Measurements from ENCODE around the gene CACTIN. TPM values are rescaled to one million over a fixed set of nuclear protein-coding genes. Genes with fewer than 3 reads are reported as not detected.

Gene CACTIN
- total RNA-seq, 1 experiment from 2014 or later: 36.3 TPM

DNA sequence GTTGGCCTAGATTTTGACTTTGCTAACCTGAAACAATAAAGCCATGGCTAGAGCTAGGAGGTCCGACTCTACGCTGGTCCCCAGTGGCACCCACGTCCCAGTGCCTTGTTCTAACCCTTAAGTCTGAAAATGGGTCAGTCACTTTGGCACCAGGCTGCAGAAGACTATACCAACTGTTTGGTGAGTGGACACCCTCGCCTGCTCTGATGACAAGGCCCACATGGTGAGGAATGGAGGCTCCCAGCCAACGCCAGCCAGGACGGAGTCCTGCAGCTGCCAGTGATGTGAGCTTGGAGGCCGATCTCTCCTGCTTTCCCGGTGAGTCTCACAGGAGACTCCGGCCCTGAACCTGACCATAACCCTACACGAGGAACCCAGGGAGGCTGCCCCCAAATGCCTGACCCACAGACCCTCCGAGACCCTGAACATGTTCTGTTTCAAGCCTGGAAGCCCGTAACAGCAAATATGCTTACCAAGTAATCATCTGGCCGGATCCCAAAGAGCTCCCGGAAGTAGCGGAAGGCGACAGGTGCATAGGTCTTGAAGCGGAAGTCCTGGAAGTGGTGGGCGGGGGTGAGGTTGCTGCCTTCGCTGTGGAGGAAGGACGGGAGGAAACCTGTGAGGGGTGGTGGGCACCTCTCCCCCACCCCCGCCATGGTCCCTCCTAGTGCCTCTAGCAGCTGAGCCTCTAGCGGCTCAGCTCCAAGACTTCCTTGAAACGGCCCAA is 34.1 kb upstream of the CACTIN start:
- BruUV-seq (replicated peaks): no TSS peak
- intact Hi-C loops (cut with micrococcal nuclease; ENCODE audit: unreplicated experiment): no loop called here
- CTCF ChIA-PET: interaction anchor here (0.6 kb wide), 1 partner anchor 411 kb away, joined by 4 read pairs; no protein-coding TSS in a partner anchor
- Histone ChIP-seq H3K27me3 (replicated peaks; ENCODE audit: insufficient read depth, low read depth, low read length, poor library complexity) (no peaks in the 10 kb centered on the region), H3K36me3 (ENCODE audit: insufficient read depth, low read length, poor library complexity, severe bottlenecking) (peaks cover 10% of the 10 kb centered on the region), H3K9me3 (ENCODE audit: low read depth, low read length, poor library complexity, severe bottlenecking) (no peaks in the 10 kb centered on the region), H3K4me1 (ENCODE audit: insufficient read depth, low read length, poor library complexity, severe bottlenecking) (peaks cover 7% of the 10 kb centered on the region), H3K27ac (ENCODE audit: low read depth, low read length, poor library complexity, severe bottlenecking) (no peak overlapping the region), H3K4me3 (ENCODE audit: low read depth, low read length, poor library complexity, severe bottlenecking) (no peak overlapping the region)
- TF ChIP-seq EZH2 (IDR thresholded peaks at IDR 0.05; ENCODE audit: borderline replicate concordance, low read depth, low read length, poor library complexity, severe bottlenecking): no peak
- TF ChIP-seq, protein P1, sequence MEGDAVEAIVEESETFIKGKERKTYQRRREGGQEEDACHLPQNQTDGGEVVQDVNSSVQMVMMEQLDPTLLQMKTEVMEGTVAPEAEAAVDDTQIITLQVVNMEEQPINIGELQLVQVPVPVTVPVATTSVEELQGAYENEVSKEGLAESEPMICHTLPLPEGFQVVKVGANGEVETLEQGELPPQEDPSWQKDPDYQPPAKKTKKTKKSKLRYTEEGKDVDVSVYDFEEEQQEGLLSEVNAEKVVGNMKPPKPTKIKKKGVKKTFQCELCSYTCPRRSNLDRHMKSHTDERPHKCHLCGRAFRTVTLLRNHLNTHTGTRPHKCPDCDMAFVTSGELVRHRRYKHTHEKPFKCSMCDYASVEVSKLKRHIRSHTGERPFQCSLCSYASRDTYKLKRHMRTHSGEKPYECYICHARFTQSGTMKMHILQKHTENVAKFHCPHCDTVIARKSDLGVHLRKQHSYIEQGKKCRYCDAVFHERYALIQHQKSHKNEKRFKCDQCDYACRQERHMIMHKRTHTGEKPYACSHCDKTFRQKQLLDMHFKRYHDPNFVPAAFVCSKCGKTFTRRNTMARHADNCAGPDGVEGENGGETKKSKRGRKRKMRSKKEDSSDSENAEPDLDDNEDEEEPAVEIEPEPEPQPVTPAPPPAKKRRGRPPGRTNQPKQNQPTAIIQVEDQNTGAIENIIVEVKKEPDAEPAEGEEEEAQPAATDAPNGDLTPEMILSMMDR (conservative IDR thresholded peaks at IDR 0.05; ENCODE audit: low read depth, low read length): no peak
- POLR2A ChIA-PET (ENCODE audit: low non-redundant PET): no interaction called here
- no peak for DNase-seq (ENCODE audit: low spot score)

DNA sequence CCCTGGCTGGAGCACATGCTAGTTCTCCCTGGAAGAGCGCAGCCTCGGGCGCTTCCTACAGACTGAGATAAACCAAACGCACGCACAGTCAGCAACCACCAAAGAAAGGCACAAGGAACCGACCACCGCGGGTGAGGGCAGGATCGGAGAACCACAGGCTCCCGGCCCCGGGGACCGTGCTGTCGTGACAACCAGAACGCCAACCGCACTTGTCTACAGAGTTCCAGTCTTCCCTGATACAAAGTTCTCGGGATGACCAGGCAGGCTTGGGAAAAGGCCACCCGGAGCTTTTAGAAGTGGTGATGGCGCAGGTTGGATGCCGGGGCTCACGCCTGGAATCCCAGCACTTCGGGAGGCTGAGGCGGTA is 33.1 kb upstream of the CACTIN start:
- intact Hi-C loops (cut with micrococcal nuclease; ENCODE audit: unreplicated experiment): loop anchor here (10.0 kb wide), 1 partner anchor 155 kb away; no protein-coding TSS in a partner anchor
- H3K27ac ChIP-seq (ENCODE audit: low read depth, low read length, poor library complexity, severe bottlenecking): no peak overlapping the region
- DNase-seq (ENCODE audit: low spot score): no peak
- no peaks in the 10 kb centered on the region for H3K9me3 ChIP-seq (ENCODE audit: low read depth, low read length, poor library complexity, severe bottlenecking)
- peaks cover 11% of the 10 kb centered on the region for H3K4me1 ChIP-seq (ENCODE audit: insufficient read depth, low read length, poor library complexity, severe bottlenecking)
- H3K27me3 ChIP-seq (replicated peaks; ENCODE audit: insufficient read depth, low read depth, low read length, poor library complexity): no peaks in the 10 kb centered on the region
- BruUV-seq (replicated peaks): no TSS peak
- ChIA-PET POLR2A (ENCODE audit: low non-redundant PET) (no interaction called here), CTCF (no interaction called here)
- no peak overlapping the region for H3K4me3 ChIP-seq (ENCODE audit: low read depth, low read length, poor library complexity, severe bottlenecking)
- H3K36me3 ChIP-seq (ENCODE audit: insufficient read depth, low read length, poor library complexity, severe bottlenecking): peaks cover 10% of the 10 kb centered on the region
- TF ChIP-seq, protein P1 (conservative IDR thresholded peaks at IDR 0.05; ENCODE audit: low read depth, low read length): no peak
- TF ChIP-seq EZH2 (IDR thresholded peaks at IDR 0.05; ENCODE audit: borderline replicate concordance, low read depth, low read length, poor library complexity, severe bottlenecking): no peak

DNA sequence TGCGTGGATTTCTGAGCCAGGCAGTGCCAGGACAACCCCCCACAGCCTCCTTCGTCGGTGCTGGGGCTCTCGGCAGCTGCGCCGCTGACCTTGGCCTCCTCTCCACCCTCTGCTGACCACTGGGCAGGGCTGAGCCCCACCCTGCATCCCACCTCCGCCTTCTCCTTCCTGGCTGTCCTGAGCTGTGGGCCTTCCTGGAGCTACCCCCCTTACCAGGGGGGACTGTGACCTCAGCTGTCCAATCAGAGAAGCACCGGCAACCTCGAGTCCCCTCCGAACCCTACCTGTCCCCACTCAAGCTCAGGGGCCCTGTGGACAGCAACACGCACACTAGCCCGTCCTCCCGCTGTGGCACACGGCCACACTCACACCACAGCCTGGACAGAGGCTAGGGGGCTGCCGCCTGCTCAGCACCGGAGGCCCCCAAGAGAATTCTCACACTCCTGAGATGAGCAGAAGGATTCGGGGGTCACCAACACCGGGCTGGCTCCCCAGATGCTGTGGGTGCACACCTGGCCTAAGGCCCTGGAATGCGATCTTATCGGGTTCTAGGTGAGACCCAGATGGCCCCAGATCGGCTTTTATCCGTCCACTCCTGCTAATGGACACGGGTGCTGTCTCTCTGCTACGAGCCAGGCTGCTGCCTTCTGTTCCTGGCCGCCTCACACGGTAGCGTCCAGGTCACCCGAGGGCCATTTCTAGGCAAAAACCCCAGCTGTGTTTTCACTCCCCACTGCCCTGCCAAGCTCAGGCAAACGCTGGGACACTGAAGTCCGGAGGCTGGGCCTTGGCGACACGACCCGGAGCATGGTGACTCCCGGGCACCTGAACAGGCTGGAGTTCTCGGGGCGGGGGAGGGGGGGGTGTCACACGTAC is 32.5 kb upstream of the CACTIN start:
- POLR2A ChIA-PET (ENCODE audit: low non-redundant PET): no interaction called here
- H3K4me1 ChIP-seq (ENCODE audit: insufficient read depth, low read length, poor library complexity, severe bottlenecking): peaks cover 11% of the 10 kb centered on the region
- H3K27ac ChIP-seq (ENCODE audit: low read depth, low read length, poor library complexity, severe bottlenecking): no peak overlapping the region
- no peak overlapping the region for H3K4me3 ChIP-seq (ENCODE audit: low read depth, low read length, poor library complexity, severe bottlenecking)
- H3K27me3 ChIP-seq (replicated peaks; ENCODE audit: insufficient read depth, low read depth, low read length, poor library complexity): no peaks in the 10 kb centered on the region
- H3K9me3 ChIP-seq (ENCODE audit: low read depth, low read length, poor library complexity, severe bottlenecking): no peaks in the 10 kb centered on the region
- CTCF ChIA-PET: no interaction called here
- BruUV-seq (replicated peaks): no TSS peak
- intact Hi-C loops (cut with micrococcal nuclease; ENCODE audit: unreplicated experiment): loop anchor here (10.0 kb wide), 1 partner anchor 156 kb away; no protein-coding TSS in a partner anchor
- peaks cover 10% of the 10 kb centered on the region for H3K36me3 ChIP-seq (ENCODE audit: insufficient read depth, low read length, poor library complexity, severe bottlenecking)
- DNase-seq (ENCODE audit: low spot score): no peak
- TF ChIP-seq EZH2 (IDR thresholded peaks at IDR 0.05; ENCODE audit: borderline replicate concordance, low read depth, low read length, poor library complexity, severe bottlenecking): no peak
- TF ChIP-seq, protein P1 (conservative IDR thresholded peaks at IDR 0.05; ENCODE audit: low read depth, low read length): no peak

All from A673 (cell line).